ENCODE data around the gene SETD5. TPM values are rescaled to one million over a fixed set of nuclear protein-coding genes. Genes with fewer than 3 reads are reported as not detected.

Gene SETD5
- total and polyA plus RNA-seq, 2 donors (not counting 3 experiments of a cell fraction or from before 2014, with no cell fraction given): 48.2 to 149 TPM

DNA sequence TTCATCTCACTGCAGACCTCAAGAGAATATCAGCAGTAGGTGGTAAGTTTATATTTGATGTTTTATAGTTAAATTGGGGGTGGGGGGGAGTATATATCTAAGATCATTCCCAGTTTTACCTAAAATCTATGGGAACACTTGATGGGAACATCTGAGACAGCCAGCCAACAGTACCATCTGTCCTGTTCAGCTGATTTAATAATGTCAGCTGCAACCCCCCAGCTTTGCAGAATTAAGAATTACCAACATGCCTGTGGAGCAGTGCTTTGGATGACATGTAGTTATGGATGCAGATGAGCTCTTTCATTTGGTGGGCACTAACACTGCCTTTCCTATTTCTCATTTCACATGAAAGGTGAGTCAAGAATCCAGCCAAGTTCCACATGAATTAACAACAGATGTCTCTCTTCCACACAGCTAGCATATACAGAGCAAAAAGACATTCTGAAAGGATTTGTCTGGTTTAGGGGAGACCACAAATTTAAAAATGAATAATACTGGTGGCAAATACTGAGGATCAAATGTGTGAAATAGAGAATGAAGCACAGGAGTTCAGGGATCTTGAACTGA, 76.2 kb downstream of the SETD5 start:
- FAIRE-seq (no peak), DNase-seq (ENCODE audit: low read depth, low spot score) (no peak)
- POLR2A ChIA-PET: no interaction called here
- Histone ChIP-seq H3K9ac (replicated peaks; ENCODE audit: extremely low read depth, insufficient read depth, low read length) (no peak overlapping the region), H3K27ac (ENCODE audit: insufficient read depth, low read depth, low read length) (no peak overlapping the region), H2AFZ (ENCODE audit: low read depth, low read length) (no peak overlapping the region), H3K36me3 (ENCODE audit: control insufficient read depth in 2 of 2, extremely low read depth in 1 of 2, insufficient read depth in 2 of 2, low read length in 2 of 2) (peaks cover 50 to 55% of the 10 kb centered on the region in 2 experiments), H3K9me3 (replicated peaks; ENCODE audit: control insufficient read depth, insufficient read depth, low read length) (no peaks in the 10 kb centered on the region), H3K9me1 (replicated peaks; ENCODE audit: control insufficient read depth, extremely low read depth, insufficient read depth, low read length) (no peaks in the 10 kb centered on the region), H3K79me2 (ENCODE audit: control insufficient read depth, insufficient read depth, low read length) (peaks cover 17% of the 10 kb centered on the region), H3K4me3 (replicated peaks in 1 of 3; ENCODE audit: insufficient read depth in 1 of 3, low read depth in 1 of 3, low read length in 3 of 3) (no peak overlapping the region), H3K27me3 (ENCODE audit: control insufficient read depth in 2 of 2, insufficient read depth in 2 of 2, low read length in 2 of 2) (no peaks in the 10 kb centered on the region), H3K4me2 (ENCODE audit: insufficient read depth, low read length) (no peak overlapping the region), H3K4me1 (ENCODE audit: control insufficient read depth, extremely low read depth, insufficient read depth, low read length) (no peaks in the 10 kb centered on the region), H4K20me1 (replicated peaks; ENCODE audit: control insufficient read depth, extremely low read depth, insufficient read depth, low read length) (no peaks in the 10 kb centered on the region)
- dilution Hi-C loops (cut with MboI; ENCODE audit: extremely low pct_ligation_motif_present, low sequenced_read_pairs): no loop called here
- intact Hi-C loops (cut with micrococcal nuclease): no loop called here
- CTCF ChIA-PET: no interaction called here
- TF ChIP-seq GATA2 (IDR thresholded peaks at IDR 0.05; ENCODE audit: insufficient read depth, insufficient read length, low read depth, low read length): no peak
- no peak for TF ChIP-seq MYC (IDR thresholded peaks at IDR 0.05; ENCODE audit: low read depth, low read length)
- TF ChIP-seq, protein P1, sequence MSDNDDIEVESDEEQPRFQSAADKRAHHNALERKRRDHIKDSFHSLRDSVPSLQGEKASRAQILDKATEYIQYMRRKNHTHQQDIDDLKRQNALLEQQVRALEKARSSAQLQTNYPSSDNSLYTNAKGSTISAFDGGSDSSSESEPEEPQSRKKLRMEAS (IDR thresholded peaks at IDR 0.05; ENCODE audit: insufficient read depth, insufficient read length): no peak
- no peak for TF ChIP-seq EZH2 (IDR thresholded peaks at IDR 0.05; ENCODE audit: borderline replicate concordance, low read depth, low read length, severe bottlenecking)
- no peak for TF ChIP-seq POLR2A (IDR thresholded peaks at IDR 0.05; ENCODE audit: low read depth, low read length)
- TF ChIP-seq, protein P2, sequence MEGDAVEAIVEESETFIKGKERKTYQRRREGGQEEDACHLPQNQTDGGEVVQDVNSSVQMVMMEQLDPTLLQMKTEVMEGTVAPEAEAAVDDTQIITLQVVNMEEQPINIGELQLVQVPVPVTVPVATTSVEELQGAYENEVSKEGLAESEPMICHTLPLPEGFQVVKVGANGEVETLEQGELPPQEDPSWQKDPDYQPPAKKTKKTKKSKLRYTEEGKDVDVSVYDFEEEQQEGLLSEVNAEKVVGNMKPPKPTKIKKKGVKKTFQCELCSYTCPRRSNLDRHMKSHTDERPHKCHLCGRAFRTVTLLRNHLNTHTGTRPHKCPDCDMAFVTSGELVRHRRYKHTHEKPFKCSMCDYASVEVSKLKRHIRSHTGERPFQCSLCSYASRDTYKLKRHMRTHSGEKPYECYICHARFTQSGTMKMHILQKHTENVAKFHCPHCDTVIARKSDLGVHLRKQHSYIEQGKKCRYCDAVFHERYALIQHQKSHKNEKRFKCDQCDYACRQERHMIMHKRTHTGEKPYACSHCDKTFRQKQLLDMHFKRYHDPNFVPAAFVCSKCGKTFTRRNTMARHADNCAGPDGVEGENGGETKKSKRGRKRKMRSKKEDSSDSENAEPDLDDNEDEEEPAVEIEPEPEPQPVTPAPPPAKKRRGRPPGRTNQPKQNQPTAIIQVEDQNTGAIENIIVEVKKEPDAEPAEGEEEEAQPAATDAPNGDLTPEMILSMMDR (IDR thresholded peaks at IDR 0.05; ENCODE audit: extremely low read depth in 1 of 2, insufficient read depth in 1 of 2, low read depth in 1 of 2, low read length in 2 of 2): no peak
- TF ChIP-seq POLR2AphosphoS5 (IDR thresholded peaks at IDR 0.05; ENCODE audit: insufficient read depth, low read depth, low read length): no peak
- no peak for TF ChIP-seq JUN (IDR thresholded peaks at IDR 0.05; ENCODE audit: borderline replicate concordance, insufficient read depth, insufficient read length, low read depth)
- no peak for TF ChIP-seq FOS (IDR thresholded peaks at IDR 0.05; ENCODE audit: borderline replicate concordance, insufficient read depth, low read length)
- BruUV-seq (replicated peaks): no TSS peak

Measured in endothelial cell of umbilical vein (primary cell).